Measurements from ENCODE around the gene IFT22. TPM values are rescaled to one million over a fixed set of nuclear protein-coding genes. Genes with fewer than 3 reads are reported as not detected.
"Not testable (repeated sequence)": the region's sequence is repeated elsewhere in the genome, so short reads cannot be mapped to it uniquely, and the experiment has no call there.

Gene IFT22
- total RNA-seq, 1 donor from 2014 or later, result 15.2 TPM

DNA sequence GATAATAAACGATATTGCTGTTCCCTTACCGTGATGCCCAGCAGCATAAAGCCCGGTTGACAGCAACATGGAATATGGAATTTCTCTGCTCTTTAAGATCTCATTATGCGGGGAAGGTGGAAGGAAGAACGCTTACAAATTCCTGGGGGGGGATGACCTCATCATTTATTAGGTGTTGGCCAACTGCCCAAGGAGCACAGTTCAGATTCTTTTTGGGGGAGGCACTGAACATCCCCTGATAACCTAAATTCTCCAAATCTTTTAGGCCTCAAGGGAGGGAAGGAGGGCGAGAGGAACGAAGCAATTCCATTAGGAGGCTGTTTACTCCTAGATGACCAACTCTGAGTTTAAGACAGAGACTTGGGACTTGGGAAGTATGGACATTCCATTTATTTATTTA, 35.8 kb upstream of the IFT22 start:
- Histone ChIP-seq H3K9me3 (no peaks in the 10 kb centered on the region), H3K27ac (no peak overlapping the region), H3K36me3 (no peaks in the 10 kb centered on the region), H3K4me1 (no peaks in the 10 kb centered on the region), H3K4me3 (no peak overlapping the region), H3K27me3 (no peaks in the 10 kb centered on the region)
- intact Hi-C loops (cut with DNase I), result no loop called here
- TF ChIP-seq CTCF (IDR thresholded peaks at IDR 0.05), result no peak
- TF ChIP-seq POLR2A (IDR thresholded peaks at IDR 0.05), result no peak
- TF ChIP-seq POLR2AphosphoS5 (IDR thresholded peaks at IDR 0.05; ENCODE audit: insufficient read depth in 1 of 2, low read depth in 1 of 2), result no peak
- no peak for DNase-seq (ENCODE audit: extremely low spot score in 2 of 2)

GRCh38 chr7:101352920-101353308, 31.3 kb upstream of the IFT22 start:
- no peaks in the 10 kb centered on the region for H3K36me3 ChIP-seq
- H3K4me1 ChIP-seq, result no peaks in the 10 kb centered on the region
- no peak for DNase-seq (ENCODE audit: extremely low spot score in 2 of 2)
- no peaks in the 10 kb centered on the region for H3K9me3 ChIP-seq
- no peaks in the 10 kb centered on the region for H3K27me3 ChIP-seq
- no peak overlapping the region for H3K4me3 ChIP-seq
- intact Hi-C loops (cut with DNase I), result no loop called here
- H3K27ac ChIP-seq, result no peak overlapping the region
- TF ChIP-seq CTCF (IDR thresholded peaks at IDR 0.05) (no peak), POLR2AphosphoS5 (IDR thresholded peaks at IDR 0.05; ENCODE audit: insufficient read depth in 1 of 2, low read depth in 1 of 2) (no peak), POLR2A (IDR thresholded peaks at IDR 0.05) (no peak)

- H3K36me3 ChIP-seq; H3K4me3 ChIP-seq; H3K4me1 ChIP-seq; DNase-seq (ENCODE audit: extremely low spot score in 2 of 2); H3K9me3 ChIP-seq; H3K27me3 ChIP-seq; H3K27ac ChIP-seq; intact Hi-C loops (cut with DNase I): not testable (repeated sequence)
These were observed 27.7 kb upstream of the IFT22 start for GRCh38 chr7:101349300-101349699.

DNA sequence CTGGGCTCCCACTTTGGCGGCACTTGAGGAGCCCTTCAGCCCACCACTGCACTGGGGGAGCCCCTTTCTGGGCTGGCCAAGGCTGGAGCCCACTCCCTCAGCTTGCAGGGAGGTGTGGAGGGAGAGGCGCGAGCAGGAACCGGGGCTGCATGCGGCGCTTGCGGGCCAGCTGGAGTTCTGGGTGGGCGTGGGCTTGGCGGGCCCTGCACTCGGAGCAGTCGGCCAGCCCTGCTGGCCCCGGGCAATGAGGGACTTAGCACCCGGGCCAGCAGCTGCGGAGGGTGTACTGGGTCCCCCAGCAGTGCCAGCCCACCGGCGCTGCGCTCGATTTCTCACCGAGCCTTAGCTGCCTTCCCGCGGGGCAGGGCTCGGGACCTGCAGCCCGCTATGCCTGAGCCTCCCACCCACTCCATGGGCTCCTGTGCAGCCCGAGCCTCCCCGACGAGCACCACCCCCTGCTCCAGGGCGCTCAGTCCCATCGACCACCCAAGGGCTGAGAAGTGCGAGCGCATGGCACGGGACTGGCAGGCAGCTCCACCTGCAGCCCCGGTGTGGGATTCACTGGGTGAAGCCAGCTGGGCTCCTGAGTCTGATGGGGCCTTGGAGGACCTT, 26.9 kb upstream of the IFT22 start:
- H3K4me1 ChIP-seq; intact Hi-C loops (cut with DNase I); H3K27me3 ChIP-seq; H3K9me3 ChIP-seq; H3K36me3 ChIP-seq; DNase-seq (ENCODE audit: extremely low spot score in 2 of 2); H3K4me3 ChIP-seq; H3K27ac ChIP-seq: not testable (repeated sequence)

DNA sequence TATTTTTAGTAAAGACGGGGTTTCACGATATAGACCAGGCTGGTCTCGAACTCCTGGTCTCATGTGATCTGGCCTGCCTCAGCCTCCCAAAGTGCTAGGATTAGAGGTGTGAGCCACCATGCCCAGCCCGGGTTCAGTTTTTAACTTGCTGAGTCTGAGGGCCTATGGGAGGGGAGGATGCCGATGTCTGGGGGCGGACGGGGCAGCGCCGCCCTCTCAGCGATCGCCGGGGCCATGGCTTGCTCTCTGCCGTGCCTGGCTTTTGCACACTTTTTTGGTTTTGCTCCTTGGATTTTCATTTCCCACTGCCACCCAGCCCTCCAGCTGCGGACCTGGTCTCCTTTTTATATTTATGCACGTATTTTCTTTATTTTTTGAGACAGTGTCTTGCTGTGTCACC, 25.9 kb upstream of the IFT22 start:
- H3K4me1 ChIP-seq, result no peaks in the 10 kb centered on the region
- H3K9me3 ChIP-seq, result no peaks in the 10 kb centered on the region
- no peaks in the 10 kb centered on the region for H3K36me3 ChIP-seq
- no peak overlapping the region for H3K27ac ChIP-seq
- no peak for TF ChIP-seq CTCF (IDR thresholded peaks at IDR 0.05)
- no peak for TF ChIP-seq POLR2A (IDR thresholded peaks at IDR 0.05)
- no peak for TF ChIP-seq POLR2AphosphoS5 (IDR thresholded peaks at IDR 0.05; ENCODE audit: insufficient read depth in 1 of 2, low read depth in 1 of 2)
- intact Hi-C loops (cut with DNase I), result no loop called here
- no peak for DNase-seq (ENCODE audit: extremely low spot score in 2 of 2)
- no peak overlapping the region for H3K4me3 ChIP-seq
- no peaks in the 10 kb centered on the region for H3K27me3 ChIP-seq

DNA sequence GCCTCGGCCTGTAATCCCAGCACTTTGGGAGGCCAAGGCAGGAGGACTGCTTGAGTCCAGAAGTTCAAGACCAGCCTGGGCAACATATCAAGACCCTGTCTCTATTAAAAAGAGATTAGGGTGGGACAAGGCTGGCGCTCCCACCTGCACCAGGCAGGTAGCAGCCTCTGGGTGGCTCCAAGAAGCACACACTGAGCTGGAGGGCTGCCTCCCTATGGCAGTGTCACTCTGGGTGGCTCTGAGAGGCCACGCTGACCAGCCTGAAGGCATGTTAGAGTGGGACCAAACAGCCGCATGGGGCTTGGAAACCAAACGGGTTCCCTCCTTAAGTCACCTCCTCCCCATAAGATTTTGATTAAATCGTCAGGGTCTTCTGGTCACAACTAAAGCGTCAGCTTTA, 21.3 kb upstream of the IFT22 start:
- no peaks in the 10 kb centered on the region for H3K9me3 ChIP-seq
- H3K27ac ChIP-seq, result no peak overlapping the region
- no peaks in the 10 kb centered on the region for H3K27me3 ChIP-seq
- no peaks in the 10 kb centered on the region for H3K4me1 ChIP-seq
- H3K4me3 ChIP-seq, result no peak overlapping the region
- no peaks in the 10 kb centered on the region for H3K36me3 ChIP-seq
- intact Hi-C loops (cut with DNase I), result no loop called here
- DNase-seq (ENCODE audit: extremely low spot score in 2 of 2), result no peak
- TF ChIP-seq CTCF (IDR thresholded peaks at IDR 0.05), result no peak
- TF ChIP-seq POLR2A (IDR thresholded peaks at IDR 0.05), result no peak
- no peak for TF ChIP-seq POLR2AphosphoS5 (IDR thresholded peaks at IDR 0.05; ENCODE audit: insufficient read depth in 1 of 2, low read depth in 1 of 2)
